Tongue (tissue), 2 donors: ENCODE results near the gene COL27A1. TPM values are rescaled to one million over a fixed set of nuclear protein-coding genes. Genes with fewer than 3 reads are reported as not detected.

ENCODE experiments used
- DNase-seq: peaks from one replicate; pipeline ENCODE4 v3.0.0-alpha.2; 2015
- total RNA-seq: library from RNA; depleted of rRNA; stranded (reverse); fragments of >200 nt; gene quantifications from one replicate; pipeline ENCODE4 v1.2.3, GENCODE V29; 2014

COL27A1 gene
- total RNA-seq, 1 donor from 2014 or later, result 21.6 TPM

DNA sequence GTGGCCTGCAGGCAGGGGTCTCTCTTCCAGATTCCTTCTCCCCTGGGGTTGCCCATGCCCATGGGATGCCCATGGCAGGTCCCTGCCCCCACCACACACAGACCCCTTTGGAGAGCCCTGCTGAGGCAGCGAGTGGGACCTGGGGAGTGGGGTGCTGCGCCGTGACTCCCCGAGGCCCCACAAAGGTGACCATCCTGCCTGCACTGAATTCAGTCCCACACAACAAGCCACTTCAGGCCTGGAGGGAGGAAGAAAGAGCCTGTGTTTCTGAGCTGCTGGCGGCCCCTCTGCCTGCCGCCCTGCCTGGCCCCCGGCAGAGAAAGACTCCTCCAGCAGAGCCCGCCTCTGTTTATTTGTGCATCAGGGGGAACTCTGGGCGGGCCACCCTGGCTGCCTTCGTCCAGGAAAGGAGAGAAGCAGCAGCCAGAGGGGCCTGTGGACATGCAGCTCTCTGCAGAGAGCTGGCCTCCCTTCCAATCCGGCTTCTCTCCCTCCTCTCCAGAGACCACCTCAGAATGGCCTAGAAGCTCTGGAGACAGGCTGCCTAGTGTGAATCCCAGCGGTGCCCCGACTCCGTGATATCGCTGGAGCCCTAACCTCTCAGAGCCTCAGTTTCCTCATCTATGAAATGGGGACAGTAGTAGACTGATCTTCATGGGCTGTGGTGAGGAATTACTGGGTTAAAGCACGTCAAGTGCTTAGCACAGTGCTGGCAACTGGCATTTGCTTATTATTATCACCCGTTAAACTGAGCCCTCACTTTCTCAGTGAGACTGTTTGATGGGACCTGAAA lies 72.9 kb downstream of the COL27A1 start:
- peak; percentile 54 for DNase-seq

DNA sequence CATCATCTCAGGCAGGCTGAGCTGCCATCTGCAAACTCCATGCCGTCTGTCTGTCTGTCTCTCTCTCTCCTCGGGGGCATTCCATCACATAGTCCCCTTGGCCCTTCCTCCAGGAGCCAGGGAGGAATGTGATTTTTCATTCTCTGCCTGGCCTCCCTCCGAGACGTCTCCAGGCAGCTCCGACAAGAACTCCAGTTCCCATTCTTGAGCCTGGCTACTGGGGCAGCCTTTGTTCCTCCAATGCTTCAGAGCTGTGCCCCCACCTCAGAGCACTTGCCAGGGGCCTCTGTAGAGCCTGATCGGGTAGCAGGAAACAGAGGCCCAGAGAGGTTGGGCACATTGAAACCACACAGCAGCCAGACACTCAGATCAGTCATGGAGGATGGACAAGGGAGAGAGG lies 74.0 kb downstream of the COL27A1 start:
- no peak for DNase-seq

DNA sequence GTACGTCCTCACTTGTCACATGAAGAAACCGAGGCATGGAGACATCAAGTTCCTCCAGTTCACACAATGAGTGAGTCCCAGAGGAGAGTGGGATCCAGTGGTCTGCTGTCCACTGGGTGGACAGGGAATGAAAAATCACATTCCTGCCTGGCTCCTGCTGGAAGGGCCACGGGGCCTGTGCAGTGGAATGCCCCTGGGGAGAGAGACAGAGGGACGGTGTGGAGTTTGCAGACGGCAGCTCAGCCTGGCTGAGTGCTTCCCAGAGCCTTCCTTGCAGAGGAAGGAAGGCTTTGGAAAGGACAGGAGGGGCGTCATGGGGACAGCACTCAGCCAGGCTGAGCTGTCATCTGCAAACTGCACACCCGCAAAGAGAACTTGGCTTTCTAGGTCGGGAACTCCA lies 74.7 kb downstream of the COL27A1 start:
- DNase-seq, result no peak

DNA sequence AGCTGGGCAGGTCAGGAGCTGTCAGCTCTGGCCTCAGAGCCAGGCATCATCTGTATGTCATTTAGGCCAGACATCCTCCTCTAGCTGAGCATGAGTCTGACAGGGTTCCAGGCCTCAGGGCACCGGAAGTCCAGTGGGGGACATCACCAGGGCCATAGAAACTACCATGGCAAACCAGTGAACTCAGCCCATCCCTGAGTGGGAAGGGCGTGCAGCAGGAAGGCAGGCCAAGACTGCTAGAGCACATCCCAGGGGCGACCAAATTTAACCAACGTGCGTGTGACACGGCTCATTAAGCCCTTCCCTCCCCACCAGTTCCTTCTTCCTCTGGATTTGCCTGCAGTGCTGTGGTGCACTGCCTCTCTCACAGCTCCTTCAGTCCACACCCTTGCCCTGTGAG lies 75.9 kb downstream of the COL27A1 start:
- no peak for DNase-seq

DNA sequence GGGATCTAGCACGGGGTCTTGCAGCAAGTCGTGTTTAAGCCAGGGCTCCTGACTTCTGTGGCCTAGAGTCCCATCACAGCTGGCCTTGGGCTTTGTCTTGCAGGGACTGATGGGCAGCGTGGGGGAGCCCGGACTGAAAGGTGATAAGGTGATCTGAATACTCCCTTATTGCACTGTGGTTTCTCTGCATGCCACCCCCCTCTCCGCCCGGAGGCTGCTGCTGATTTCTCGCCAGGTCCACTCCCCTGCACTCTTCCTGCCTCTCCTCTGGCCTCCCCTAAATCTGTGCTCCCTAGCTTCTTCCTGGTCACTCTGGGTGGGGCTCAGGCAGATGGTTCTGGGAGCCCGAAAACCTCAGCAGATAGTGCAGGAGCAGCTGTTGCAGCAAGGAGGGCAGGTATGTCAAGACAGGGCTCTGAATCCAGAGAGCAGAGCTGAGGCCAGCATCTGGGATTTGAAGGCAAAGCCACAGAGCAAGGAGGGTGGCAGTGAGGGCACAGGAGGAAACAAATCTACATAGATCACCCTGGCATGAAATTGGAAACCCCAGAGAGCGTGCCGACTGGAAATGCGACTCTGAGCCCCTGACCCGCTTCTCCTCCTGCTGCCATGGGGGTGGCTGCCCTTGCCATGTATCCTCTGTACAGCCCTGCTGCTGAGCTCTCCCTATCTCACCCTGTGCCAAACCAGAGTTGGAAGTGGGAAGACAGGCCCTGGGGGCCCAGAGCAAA lies 76.5 kb downstream of the COL27A1 start:
- DNase-seq, result no peak

DNA sequence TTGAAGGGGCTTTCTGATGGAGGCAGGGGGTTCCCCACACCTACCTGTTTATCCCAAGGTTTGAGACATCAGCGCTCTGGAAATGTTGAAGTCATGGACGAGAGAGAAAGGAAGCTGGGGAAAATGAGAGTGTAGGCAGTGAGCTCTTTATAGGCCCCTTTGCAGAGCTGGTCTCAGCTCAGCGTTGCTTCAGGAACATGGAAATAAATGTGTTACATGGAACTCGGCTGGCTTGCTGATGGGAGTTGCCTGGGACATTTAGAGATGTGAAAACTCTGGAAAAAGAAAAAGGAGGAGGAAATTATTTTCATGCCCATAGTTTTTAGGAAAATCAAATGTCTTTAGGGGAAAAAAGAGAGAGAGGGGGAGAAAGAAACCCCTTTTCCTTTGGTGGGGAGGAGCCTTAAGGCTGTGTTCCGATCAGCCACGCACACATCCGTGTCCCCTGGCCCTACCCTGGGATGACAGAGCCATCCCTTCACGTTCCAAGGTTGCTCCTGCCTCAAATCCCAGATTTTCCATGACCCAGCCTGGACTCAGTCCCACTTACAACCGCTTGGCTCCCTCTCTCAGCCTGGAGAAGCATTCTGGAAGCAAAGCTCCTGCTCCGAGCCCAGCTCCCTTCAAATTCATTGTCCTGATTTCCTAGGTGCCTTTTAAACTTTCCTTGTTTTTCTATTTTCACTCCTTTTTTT lies 78.3 kb downstream of the COL27A1 start:
- peak; percentile 90 for DNase-seq

- DNase-seq, result peak; percentile 45
Measured at GRCh38 chr9:114235033-114235661, 79.8 kb downstream of the COL27A1 start.

GRCh38 chr9:114236391-114237138 lies 81.2 kb downstream of the COL27A1 start:
- DNase-seq, result no peak

DNA sequence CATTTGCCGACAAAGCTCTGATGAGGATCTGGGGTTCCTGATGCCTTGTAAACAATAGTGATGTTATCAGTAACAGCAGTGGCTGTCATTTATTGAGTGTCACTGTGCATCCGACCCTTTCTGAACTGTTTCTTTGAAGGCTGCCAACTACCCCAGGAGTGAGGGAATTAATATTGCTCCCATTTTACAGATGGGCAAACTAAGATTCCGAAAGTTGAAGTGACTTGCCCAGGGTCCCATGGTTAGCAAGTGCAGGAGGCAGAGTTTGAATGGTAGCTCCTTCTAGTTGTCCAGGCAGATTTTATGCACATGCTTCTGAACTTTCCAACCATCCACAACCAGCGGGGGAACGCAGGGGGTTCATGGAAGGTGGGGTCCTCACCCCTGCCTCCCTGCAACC lies 81.9 kb downstream of the COL27A1 start:
- no peak for DNase-seq

DNA sequence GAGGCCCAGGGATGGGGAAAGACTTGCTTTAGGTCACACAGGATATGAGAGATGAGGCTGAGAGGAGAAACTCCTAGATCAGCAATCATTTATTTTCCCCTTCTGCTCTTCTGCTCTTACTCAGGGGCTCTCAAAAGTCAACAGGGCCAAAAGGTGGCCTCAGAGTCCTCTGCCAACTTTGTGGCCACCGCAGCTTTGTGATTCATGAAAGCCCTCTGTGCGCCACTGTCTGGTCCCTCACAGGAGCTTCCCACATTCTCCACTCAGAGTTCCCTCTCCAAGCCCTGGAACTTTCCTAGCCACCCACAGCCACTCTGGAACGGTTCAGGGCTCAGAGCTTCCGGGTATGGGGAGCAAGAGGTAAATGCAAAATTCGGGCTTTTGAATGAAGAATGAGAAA lies 82.4 kb downstream of the COL27A1 start:
- DNase-seq, result no peak

DNA sequence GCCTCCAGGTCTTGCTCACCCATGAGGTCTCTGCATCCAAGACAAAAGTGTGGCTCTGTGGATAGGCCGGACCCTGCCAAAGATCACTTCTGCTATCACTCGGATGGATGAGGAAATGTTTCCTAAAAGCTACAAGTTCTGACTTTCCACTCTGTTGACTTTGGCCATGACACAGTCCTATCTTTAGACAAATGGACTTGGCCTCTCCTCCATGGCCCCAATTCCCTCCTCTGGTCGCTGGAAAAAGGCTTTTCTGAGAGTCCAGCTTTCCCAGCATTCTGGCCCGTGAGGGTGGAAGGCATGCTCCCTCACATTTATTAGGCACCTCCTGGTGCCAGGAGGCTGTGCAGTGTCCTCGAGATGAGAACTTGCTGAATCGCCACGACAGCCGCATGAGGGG lies 83.1 kb downstream of the COL27A1 start:
- peak; percentile 23 for DNase-seq

DNA sequence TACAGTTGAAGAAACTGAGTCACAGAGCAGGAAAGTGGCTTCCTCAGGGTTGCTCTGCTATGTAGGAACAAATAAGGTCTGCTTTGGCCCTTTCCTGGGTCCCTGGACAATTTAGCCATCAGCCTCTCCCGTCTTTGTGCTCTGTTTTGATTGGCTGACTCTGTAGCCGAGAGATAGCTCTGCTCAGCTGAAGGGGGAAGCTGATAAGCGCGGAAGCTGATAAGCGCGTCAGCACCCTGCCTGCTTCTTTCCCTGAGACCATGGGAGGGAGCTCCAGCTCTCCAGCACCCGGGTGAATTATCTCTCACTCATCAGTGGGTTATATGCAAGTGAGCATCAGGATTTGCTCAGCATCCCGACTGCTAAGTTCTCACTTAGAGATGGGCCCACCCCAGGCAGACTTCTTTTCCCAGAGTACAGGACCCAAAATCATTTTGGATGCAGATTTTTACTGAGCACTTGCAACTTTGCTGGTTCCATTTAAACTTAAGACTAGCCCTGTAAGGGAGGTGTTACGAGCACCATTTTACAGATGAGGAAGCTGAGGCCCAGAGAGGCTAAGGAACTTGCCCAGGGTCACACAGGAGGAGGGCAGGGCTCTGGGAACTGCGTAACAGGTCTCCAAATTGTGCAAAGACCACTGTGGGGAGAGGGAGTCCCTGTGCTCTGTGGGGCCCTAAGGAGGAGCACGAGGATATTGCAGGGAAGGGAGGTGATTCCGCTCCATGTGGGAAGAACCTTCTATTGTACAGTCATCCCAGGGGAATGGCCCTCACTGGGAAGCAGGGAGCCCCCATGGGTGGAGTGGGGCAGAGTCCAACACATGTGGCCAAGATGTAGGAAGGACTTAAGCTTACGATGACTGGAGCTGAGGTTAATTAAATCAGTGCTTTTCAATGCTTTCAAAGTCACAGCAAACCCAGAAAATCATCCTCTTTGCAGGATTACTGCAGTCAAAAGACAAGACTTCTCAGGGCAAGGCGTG lies 83.8 kb downstream of the COL27A1 start:
- peak; percentile 26 for DNase-seq

DNA sequence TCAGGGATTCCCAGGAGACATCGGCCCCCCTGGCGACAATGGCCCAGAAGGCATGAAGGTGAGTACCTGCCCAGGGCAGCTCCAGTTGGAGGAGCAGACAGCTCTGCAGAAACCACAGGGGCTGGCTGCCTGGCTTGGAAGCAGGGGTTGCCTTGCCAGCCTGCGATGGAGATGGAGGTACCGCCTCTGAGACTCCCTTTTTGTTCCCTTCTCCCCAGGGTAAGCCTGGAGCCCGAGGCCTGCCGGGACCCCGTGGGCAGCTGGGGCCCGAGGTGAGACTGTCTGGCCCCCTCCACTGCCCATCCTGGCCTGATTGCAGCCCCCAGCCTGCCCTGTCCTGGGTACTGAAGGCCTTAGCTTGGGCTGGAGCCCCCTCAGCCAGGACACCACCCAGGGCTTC lies 84.9 kb downstream of the COL27A1 start:
- DNase-seq, result no peak

GRCh38 chr9:114240647-114241558 lies 85.6 kb downstream of the COL27A1 start:
- DNase-seq, result peak; percentile 71

DNA sequence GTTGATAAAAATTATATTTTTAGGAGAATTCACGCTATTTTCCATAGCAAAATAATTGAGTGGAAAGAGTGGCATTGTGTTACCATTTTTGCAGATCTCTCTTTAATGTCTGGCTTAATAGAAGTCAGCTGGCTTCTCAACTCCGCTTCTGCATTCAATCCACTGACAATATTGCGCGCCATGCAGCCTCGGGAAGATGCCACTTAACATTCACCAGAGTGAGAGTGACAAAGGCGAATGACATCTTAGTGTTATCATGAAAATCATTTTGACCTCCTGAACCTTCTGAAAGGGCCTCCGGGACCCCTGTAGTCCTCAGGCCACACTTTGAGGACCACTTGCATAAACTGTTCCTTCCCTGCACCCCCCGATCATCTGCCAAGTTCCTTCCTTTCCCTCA lies 87.5 kb downstream of the COL27A1 start:
- DNase-seq, result no peak

DNA sequence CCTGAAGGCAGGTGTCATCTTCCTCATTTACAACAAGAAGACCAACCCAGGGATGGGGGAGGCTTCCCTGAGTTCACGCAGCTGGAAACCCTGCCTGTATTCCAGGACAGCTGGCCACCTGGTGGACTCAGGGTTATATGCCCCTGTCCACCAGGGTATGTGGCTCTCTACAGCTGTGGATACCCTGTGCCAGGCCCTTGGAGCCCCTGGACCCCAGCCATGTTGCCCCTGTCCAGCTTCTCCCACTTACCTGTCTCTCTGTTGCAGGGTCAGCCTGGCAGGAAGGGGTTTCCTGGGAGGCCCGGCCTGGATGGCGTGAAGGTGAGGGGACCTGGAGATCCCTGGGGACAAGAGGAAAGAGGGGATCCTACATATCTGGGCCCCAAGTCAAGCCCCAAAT lies 87.9 kb downstream of the COL27A1 start:
- DNase-seq, result no peak

- DNase-seq, result no peak
Measured at GRCh38 chr9:114244570-114244969, 89.2 kb downstream of the COL27A1 start.

- peak; percentile 89 for DNase-seq
Measured at GRCh38 chr9:114246558-114246957, 91.2 kb downstream of the COL27A1 start.

- DNase-seq, result peak; percentile 76
Measured at GRCh38 chr9:114247077-114247476, 91.7 kb downstream of the COL27A1 start.

DNA sequence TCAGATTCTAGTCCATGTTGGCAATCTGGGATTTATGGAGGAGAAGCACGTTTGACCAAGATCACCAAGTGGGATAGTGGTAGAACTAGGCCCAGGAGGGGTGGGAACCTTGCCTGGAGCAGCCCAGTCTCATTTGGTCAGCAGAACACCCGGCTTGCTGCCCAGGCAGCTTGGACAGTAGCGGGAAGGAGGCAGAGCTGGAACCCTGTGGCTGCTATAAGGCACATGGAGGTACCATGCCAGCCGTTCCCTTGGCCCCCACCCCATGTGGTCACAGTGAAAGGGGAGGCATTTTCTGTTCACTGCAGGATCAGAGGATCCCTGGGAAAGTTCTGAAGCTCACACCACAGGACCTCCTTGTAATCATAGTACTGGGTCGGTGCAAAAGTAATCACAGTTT lies 92.2 kb downstream of the COL27A1 start:
- DNase-seq, result no peak
